PC-3 (cell line): Measurements from ENCODE around the gene TBC1D14. TPM values are rescaled to one million over a fixed set of nuclear protein-coding genes. Genes with fewer than 3 reads are reported as not detected.

Source experiments
- ATAC-seq: fragments of 200-7000 bp; cut with Tn5 transposase; 2 replicates; pipeline ENCODE4 v1.9.1; 2020; ENCODE audit warnings: mild to moderate bottlenecking, moderate library complexity
- BruUV-seq: library from RNA; stranded (reverse); fragments of 400-500 nt; replicated peaks from 2 replicates; lab custom pipeline; 2021; lab: Mats Ljungman, UMichigan
- CTCF ChIA-PET: fragments of 300-600 bp; sonication (Branson Sonifier 250); formaldehyde crosslinking; loops from one replicate; lab custom pipeline; 2022; ENCODE audit warnings: antibody characterized with exemption; lab: Charles Lee
- POLR2A ChIA-PET: fragments of 300-600 bp; sonication (Branson Sonifier 250); formaldehyde crosslinking; loops from one replicate; lab custom pipeline; 2022; ENCODE audit warnings: antibody characterized with exemption; ENCODE audit not compliant: unreplicated experiment; lab: Charles Lee
- DNase-seq: peaks from one replicate; pipeline ENCODE4 v3.0.0-alpha.2; 2015
- H2AFZ ChIP-seq: fragments of 300-600 bp; sonication (generic); 2 replicates; pipeline ENCODE4 v1.6.0; 2016; ENCODE audit warnings: antibody characterized with exemption, low read length
- H3F3A ChIP-seq: fragments of 300-600 bp; sonication (generic); one replicate; pipeline ENCODE4 v1.6.0; 2017; ENCODE audit warnings: antibody characterized with exemption, low read length, control low read depth, mild to moderate bottlenecking; ENCODE audit not compliant: unreplicated experiment
- H3K27ac ChIP-seq: fragments of 300-600 bp; sonication (generic); 2 replicates; pipeline ENCODE4 v1.5.1; 2016; ENCODE audit warnings: mild to moderate bottlenecking, low read length
- H3K27me3 ChIP-seq: fragments of 300-600 bp; sonication (generic); 2 replicates; pipeline ENCODE4 v1.6.1; 2016; ENCODE audit warnings: low read length, mixed read lengths
- H3K36me3 ChIP-seq: fragments of 300-600 bp; sonication (generic); 2 replicates; pipeline ENCODE4 v1.6.1; 2016; ENCODE audit warnings: low read depth, mixed run types, low read length, mixed read lengths
- H3K4me1 ChIP-seq: fragments of 300-600 bp; sonication (generic); 2 replicates; pipeline ENCODE4 v1.5.1; 2016; ENCODE audit warnings: low read length; ENCODE audit not compliant: insufficient read depth
- H3K4me2 ChIP-seq: fragments of 300-600 bp; sonication (generic); 2 replicates; pipeline ENCODE4 v1.6.0; 2016; ENCODE audit warnings: low read length
- H3K4me3 ChIP-seq: fragments of 300-600 bp; sonication (generic); 2 replicates; pipeline ENCODE4 v1.5.1; 2016; ENCODE audit warnings: mild to moderate bottlenecking, low read length, mixed read lengths
- H3K79me2 ChIP-seq: fragments of 300-600 bp; sonication (generic); 2 replicates; pipeline ENCODE4 v1.6.1; 2017; ENCODE audit warnings: low read length, mixed read lengths
- H3K9ac ChIP-seq: fragments of 300-600 bp; sonication (generic); 2 replicates; pipeline ENCODE4 v1.6.0; 2016; ENCODE audit warnings: mild to moderate bottlenecking, low read length
- H3K9me2 ChIP-seq: fragments of 300-600 bp; sonication (generic); replicated peaks from 2 replicates; pipeline ENCODE4 v1.6.1; 2016; ENCODE audit warnings: mixed run types, low read length, mixed read lengths
- H3K9me3 ChIP-seq: fragments of 300-600 bp; sonication (generic); 2 replicates; pipeline ENCODE4 v1.6.1; 2016; ENCODE audit warnings: low read length, mixed read lengths
- H4K20me1 ChIP-seq: fragments of 300-600 bp; sonication (generic); 2 replicates; pipeline ENCODE4 v1.6.1; 2016; ENCODE audit warnings: low read length, mixed read lengths
- EZH2 ChIP-seq: fragments of 300-600 bp; sonication (generic); IDR thresholded peaks from one replicate; pipeline ENCODE4 v1.6.1; 2017; ENCODE audit warnings: antibody characterized with exemption, mild to moderate bottlenecking, low read length; ENCODE audit not compliant: unreplicated experiment
- EZH2phosphoT487 ChIP-seq: fragments of 300-600 bp; sonication (generic); IDR thresholded peaks from 2 replicates; pipeline ENCODE4 v1.6.1; 2018; ENCODE audit warnings: mild to moderate bottlenecking, antibody characterized with exemption, low read length, borderline replicate concordance
- intact Hi-C: fragments of 100-400 bp; cut with micrococcal nuclease; formaldehyde crosslinking; loops from 2 replicates; pipeline ENCODE4 v1.9.0; 2023
- total RNA-seq: library from RNA; depleted of rRNA; stranded (reverse); fragments of >200 nt; gene quantifications from 2 replicates; pipeline ENCODE4 v1.2.3, GENCODE V29; 2014
- TF ChIP-seq, protein P1 (sequence below): fragments of 300-600 bp; sonication (generic); conservative IDR thresholded peaks from 2 replicates; pipeline ENCODE4 v1.5.1; 2017; ENCODE audit warnings: antibody characterized with exemption, low read depth, mild to moderate bottlenecking, low read length

Gene TBC1D14
- total RNA-seq, 1 experiment from 2014 or later, result 33.0 TPM

GRCh38 chr4:6881908-6882307 is 27.7 kb upstream of the TBC1D14 start:
- no peaks in the 10 kb centered on the region for H3K27me3 ChIP-seq
- no peaks in the 10 kb centered on the region for H4K20me1 ChIP-seq
- no peaks in the 10 kb centered on the region for H3F3A ChIP-seq
- no peaks in the 10 kb centered on the region for H3K9me2 ChIP-seq
- no peaks in the 10 kb centered on the region for H3K4me1 ChIP-seq
- no TSS peak for BruUV-seq
- intact Hi-C loops, result no loop called here
- no peak overlapping the region for H3K9ac ChIP-seq
- DNase-seq (no peak), ATAC-seq (no peak)
- H3K4me2 ChIP-seq, result no peak overlapping the region
- TF ChIP-seq EZH2phosphoT487 (no peak), EZH2 (no peak)
- TF ChIP-seq, protein P1, sequence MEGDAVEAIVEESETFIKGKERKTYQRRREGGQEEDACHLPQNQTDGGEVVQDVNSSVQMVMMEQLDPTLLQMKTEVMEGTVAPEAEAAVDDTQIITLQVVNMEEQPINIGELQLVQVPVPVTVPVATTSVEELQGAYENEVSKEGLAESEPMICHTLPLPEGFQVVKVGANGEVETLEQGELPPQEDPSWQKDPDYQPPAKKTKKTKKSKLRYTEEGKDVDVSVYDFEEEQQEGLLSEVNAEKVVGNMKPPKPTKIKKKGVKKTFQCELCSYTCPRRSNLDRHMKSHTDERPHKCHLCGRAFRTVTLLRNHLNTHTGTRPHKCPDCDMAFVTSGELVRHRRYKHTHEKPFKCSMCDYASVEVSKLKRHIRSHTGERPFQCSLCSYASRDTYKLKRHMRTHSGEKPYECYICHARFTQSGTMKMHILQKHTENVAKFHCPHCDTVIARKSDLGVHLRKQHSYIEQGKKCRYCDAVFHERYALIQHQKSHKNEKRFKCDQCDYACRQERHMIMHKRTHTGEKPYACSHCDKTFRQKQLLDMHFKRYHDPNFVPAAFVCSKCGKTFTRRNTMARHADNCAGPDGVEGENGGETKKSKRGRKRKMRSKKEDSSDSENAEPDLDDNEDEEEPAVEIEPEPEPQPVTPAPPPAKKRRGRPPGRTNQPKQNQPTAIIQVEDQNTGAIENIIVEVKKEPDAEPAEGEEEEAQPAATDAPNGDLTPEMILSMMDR, result no peak
- H3K4me3 ChIP-seq, result no peak overlapping the region
- no peak overlapping the region for H2AFZ ChIP-seq
- H3K27ac ChIP-seq, result no peak overlapping the region
- no peaks in the 10 kb centered on the region for H3K79me2 ChIP-seq
- no peaks in the 10 kb centered on the region; the same call in 1 of the 2 replicates for H3K36me3 ChIP-seq
- ChIA-PET CTCF (no interaction called here), POLR2A (no interaction called here)
- H3K9me3 ChIP-seq, result no peaks in the 10 kb centered on the region

- Histone ChIP-seq H3K4me2 (no peak overlapping the region), H3K79me2 (no peaks in the 10 kb centered on the region), H3K27me3 (no peaks in the 10 kb centered on the region), H3K27ac (no peak overlapping the region), H3K36me3 (no peaks in the 10 kb centered on the region; the same call in 1 of the 2 replicates), H3F3A (no peaks in the 10 kb centered on the region), H4K20me1 (no peaks in the 10 kb centered on the region), H3K9ac (no peak overlapping the region), H2AFZ (no peak overlapping the region), H3K9me3 (no peaks in the 10 kb centered on the region), H3K4me1 (no peaks in the 10 kb centered on the region), H3K4me3 (no peak overlapping the region), H3K9me2 (no peaks in the 10 kb centered on the region)
- intact Hi-C loops, result no loop called here
- no peak for DNase-seq
- TF ChIP-seq, protein P1, result no peak
- TF ChIP-seq EZH2 (no peak), EZH2phosphoT487 (no peak)
- ChIA-PET CTCF (no interaction called here), POLR2A (no interaction called here)
- no TSS peak for BruUV-seq
- no peak for ATAC-seq
Observed at GRCh38 chr4:6884341-6884870, 25.2 kb upstream of the TBC1D14 start.

DNA sequence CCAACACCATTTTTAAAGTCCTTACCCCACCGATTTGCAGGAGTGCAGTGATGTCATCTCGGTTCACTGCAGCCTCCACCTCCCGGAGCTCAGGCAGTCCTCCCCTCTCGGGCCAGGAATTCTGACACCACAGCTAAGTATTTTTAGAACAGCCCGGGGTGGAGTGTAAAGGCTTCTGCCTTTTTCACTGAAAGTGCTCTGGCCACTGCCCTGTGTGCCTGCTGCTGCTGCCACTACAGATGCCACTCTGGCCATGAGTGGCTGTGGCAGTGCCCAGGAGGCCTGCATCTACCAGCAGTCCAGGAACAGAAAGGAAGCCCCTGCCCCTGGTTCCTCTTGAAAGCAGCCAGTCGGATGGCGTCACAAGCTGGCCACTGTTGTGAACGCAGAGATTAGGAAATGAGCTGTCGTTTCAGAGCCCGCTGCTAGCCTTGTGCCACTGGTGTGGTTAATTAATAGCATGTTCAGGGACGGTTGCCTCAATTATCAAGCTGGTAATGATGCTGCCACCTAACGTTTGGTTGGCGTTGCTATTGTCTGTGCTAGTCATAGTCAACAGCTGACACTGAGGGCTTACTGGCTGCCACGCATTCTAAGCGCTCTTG is 23.6 kb upstream of the TBC1D14 start:
- TSS peak; percentile 4 for BruUV-seq
- intact Hi-C loops, result no loop called here
- Histone ChIP-seq H3K9me3 (no peaks in the 10 kb centered on the region), H3K4me3 (no peak overlapping the region), H3K36me3 (no peaks in the 10 kb centered on the region; the same call in 1 of the 2 replicates), H4K20me1 (no peaks in the 10 kb centered on the region), H3K79me2 (no peaks in the 10 kb centered on the region), H3F3A (no peaks in the 10 kb centered on the region), H3K27me3 (no peaks in the 10 kb centered on the region), H3K27ac (no peak overlapping the region), H3K9me2 (no peaks in the 10 kb centered on the region), H2AFZ (no peak overlapping the region), H3K9ac (no peak overlapping the region), H3K4me1 (no peaks in the 10 kb centered on the region), H3K4me2 (no peak overlapping the region)
- DNase-seq, result peak; percentile 15
- ChIA-PET POLR2A (no interaction called here), CTCF (no interaction called here)
- TF ChIP-seq EZH2, result no peak
- no peak for TF ChIP-seq EZH2phosphoT487
- TF ChIP-seq, protein P1, result peak; percentile 25; the same call in 1 of the 2 replicates
- ATAC-seq, result peak; percentile 54
